HG03571 (cell line): Measurements from ENCODE around the gene TUBB6.

Experiments
- ATAC-seq: cut with Tn5 transposase; IDR thresholded peaks from one replicate; pipeline ENCODE4 v1.9.1; 2021; ENCODE audit not compliant: unreplicated experiment

TUBB6 gene

GRCh38 chr18:12290086-12290485, 18.0 kb upstream of the TUBB6 start:
- ATAC-seq, result no peak

GRCh38 chr18:12291161-12291560, 16.9 kb upstream of the TUBB6 start:
- no peak for ATAC-seq

GRCh38 chr18:12291690-12292089, 16.4 kb upstream of the TUBB6 start:
- ATAC-seq, result no peak

- ATAC-seq, result no peak
Observed at GRCh38 chr18:12293831-12294230, 14.2 kb upstream of the TUBB6 start.

GRCh38 chr18:12295389-12296086, 12.5 kb upstream of the TUBB6 start:
- no peak for ATAC-seq

GRCh38 chr18:12296087-12296403, 12.0 kb upstream of the TUBB6 start:
- ATAC-seq, result no peak

GRCh38 chr18:12296457-12296856, 11.6 kb upstream of the TUBB6 start:
- no peak for ATAC-seq

- ATAC-seq, result no peak
Observed at GRCh38 chr18:12299862-12300261, 8.2 kb upstream of the TUBB6 start.

- no peak for ATAC-seq
Observed at GRCh38 chr18:12301263-12302005, 6.6 kb upstream of the TUBB6 start.

GRCh38 chr18:12302391-12303147, 5.5 kb upstream of the TUBB6 start:
- no peak for ATAC-seq

GRCh38 chr18:12304351-12305210, 3.5 kb upstream of the TUBB6 start:
- ATAC-seq, result no peak

GRCh38 chr18:12305211-12305610, 2.8 kb upstream of the TUBB6 start:
- no peak for ATAC-seq

- no peak for ATAC-seq
Observed at GRCh38 chr18:12305930-12306629, 2.0 kb upstream of the TUBB6 start.

GRCh38 chr18:12306752-12307700, 1.0 kb upstream of the TUBB6 start:
- peak; percentile 7 for ATAC-seq

GRCh38 chr18:12308386-12309100, 502 bp downstream of the TUBB6 start:
- peak; percentile 50 for ATAC-seq

GRCh38 chr18:12309683-12310198, 1.7 kb downstream of the TUBB6 start:
- ATAC-seq, result no peak

- no peak for ATAC-seq
Observed at GRCh38 chr18:12310762-12311161, 2.7 kb downstream of the TUBB6 start.

- ATAC-seq, result no peak
Observed at GRCh38 chr18:12312976-12313375, 4.9 kb downstream of the TUBB6 start.
